NB4 (cell line): ENCODE measurements around the gene ARHGAP35.
A peak's percentile ranks its signal among the peaks of the same experiment; 100 is the strongest.

Experiments
- DNase-seq: peaks from one replicate; pipeline ENCODE4 v3.0.0; 2010; ENCODE audit warnings: low read depth
- H3K4me3 ChIP-seq: one replicate; pipeline ENCODE4 v1.5.1; 2011; ENCODE audit warnings: mild to moderate bottlenecking, low read depth, low read length, moderate library complexity
- MYC ChIP-seq: IDR thresholded peaks from 2 replicates; pipeline ENCODE4 v1.6.1; 2011; ENCODE audit warnings: low read depth, low read length
- POLR2A ChIP-seq: IDR thresholded peaks from 2 replicates; pipeline ENCODE4 v1.6.1; 2011; ENCODE audit warnings: mild to moderate bottlenecking; ENCODE audit not compliant: insufficient read length; ENCODE audit errors: extremely low read depth
- TF ChIP-seq, protein P1 (sequence below): IDR thresholded peaks from one replicate; pipeline ENCODE4 v1.5.1; 2012; ENCODE audit warnings: low read depth, low read length
- TF ChIP-seq, protein P2 (sequence below): IDR thresholded peaks from 2 replicates; pipeline ENCODE4 v1.6.1; 2011; ENCODE audit warnings: low read depth, low read length

ARHGAP35 gene

DNA sequence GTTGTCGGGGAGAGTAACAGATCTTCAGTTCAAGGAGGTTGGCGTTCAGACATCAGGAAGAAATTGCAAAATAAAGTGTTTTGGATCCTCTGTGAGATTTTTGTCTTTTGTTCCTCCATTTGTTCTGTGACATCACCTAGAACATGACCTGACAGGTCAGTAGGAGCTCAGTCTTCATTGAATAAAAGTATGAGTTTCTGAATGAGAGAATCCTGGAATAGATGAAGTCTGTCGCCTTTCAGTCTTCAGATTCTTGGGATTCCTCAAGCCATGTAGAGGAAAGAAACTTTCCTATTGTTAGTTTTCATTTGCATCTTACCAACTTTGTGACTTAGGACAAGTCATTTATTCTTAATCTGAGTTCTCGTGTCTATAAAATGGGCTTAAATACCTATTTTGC is 14.4 kb downstream of the ARHGAP35 start:
- TF ChIP-seq, protein P1, sequence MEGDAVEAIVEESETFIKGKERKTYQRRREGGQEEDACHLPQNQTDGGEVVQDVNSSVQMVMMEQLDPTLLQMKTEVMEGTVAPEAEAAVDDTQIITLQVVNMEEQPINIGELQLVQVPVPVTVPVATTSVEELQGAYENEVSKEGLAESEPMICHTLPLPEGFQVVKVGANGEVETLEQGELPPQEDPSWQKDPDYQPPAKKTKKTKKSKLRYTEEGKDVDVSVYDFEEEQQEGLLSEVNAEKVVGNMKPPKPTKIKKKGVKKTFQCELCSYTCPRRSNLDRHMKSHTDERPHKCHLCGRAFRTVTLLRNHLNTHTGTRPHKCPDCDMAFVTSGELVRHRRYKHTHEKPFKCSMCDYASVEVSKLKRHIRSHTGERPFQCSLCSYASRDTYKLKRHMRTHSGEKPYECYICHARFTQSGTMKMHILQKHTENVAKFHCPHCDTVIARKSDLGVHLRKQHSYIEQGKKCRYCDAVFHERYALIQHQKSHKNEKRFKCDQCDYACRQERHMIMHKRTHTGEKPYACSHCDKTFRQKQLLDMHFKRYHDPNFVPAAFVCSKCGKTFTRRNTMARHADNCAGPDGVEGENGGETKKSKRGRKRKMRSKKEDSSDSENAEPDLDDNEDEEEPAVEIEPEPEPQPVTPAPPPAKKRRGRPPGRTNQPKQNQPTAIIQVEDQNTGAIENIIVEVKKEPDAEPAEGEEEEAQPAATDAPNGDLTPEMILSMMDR, result no peak
- TF ChIP-seq, protein P2, sequence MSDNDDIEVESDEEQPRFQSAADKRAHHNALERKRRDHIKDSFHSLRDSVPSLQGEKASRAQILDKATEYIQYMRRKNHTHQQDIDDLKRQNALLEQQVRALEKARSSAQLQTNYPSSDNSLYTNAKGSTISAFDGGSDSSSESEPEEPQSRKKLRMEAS, result no peak
- TF ChIP-seq POLR2A (no peak), MYC (no peak)
- no peak overlapping the region for H3K4me3 ChIP-seq
- DNase-seq, result no peak

DNA sequence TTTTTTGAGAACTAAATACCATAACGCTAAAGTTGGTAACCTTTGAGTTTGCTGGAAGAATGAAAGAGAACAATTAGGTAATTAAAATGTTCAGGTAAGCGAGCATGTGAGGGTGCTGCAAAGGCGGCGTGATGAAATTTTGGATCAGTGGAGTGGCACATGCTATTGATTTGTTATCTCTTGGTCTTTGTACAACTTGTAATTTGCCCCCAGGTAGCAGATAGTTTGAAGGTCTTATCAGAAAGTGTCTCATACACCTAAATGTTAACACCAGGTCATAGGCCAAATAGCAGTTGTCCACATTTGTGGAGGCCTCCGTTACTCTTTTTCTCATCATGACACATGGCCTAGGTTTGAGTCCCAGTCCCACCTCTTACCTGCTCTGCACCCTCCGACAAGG is 14.9 kb downstream of the ARHGAP35 start:
- DNase-seq, result no peak
- TF ChIP-seq MYC (no peak), POLR2A (no peak)
- TF ChIP-seq, protein P1, result no peak
- TF ChIP-seq, protein P2, result no peak
- no peak overlapping the region for H3K4me3 ChIP-seq

DNA sequence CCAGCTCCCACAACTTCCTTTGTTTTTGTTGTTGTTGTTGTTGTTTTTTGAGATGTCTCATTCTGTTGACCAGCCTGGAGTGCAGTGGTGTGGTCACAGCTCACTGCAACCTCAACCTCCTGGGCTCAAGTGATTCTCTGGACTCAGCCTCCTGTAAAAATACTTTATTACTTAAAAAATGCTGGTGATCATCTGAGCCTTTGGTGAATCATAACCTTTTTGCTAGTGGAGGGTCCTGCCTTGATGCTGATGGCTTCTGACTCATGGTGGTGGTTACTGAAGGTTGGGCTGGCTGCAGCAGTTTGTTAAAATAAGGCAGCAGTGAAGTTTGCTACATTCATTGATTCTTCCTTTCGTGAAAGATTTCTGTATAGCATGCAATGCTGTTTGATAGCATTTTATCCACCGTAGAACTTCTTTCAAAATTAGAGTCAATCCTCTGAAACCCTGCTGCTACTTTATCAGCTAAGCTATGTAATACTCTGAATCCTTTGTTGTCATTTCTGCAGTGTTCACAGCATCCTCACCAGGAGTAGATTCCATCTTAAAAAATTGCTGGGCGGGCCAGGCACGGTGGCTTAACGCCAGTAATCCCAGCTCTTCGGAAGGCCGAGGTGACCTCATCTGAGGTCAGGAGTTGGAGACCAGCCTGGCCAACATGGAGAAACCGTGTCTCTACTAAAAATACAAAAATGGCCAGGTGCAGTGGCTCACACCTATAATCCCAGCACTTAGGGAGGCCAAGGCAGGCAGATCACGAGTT is 18.0 kb downstream of the ARHGAP35 start:
- peak; percentile 62 for DNase-seq
- TF ChIP-seq, protein P2, result no peak
- TF ChIP-seq MYC (no peak), POLR2A (no peak)
- TF ChIP-seq, protein P1, result no peak
- no peak overlapping the region for H3K4me3 ChIP-seq

DNA sequence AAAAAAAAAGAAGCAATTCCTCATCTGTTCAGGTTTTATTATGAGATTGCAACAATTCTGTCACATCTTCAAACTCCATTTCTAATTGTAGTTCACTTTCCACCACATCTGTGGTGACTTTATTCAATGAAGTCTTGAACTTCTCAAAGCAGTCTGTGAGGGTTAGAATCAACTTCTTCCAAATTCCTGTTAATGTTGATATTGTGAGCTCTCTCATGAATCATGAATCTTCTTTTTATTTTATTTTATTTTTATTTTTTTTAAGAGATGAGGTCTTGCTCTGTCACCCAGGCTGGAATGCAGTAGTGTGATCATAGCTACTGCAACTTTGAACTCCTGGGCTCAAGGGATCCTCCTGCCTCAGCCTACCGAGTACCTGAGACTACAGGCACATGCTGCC is 19.6 kb downstream of the ARHGAP35 start:
- no peak for DNase-seq
- TF ChIP-seq POLR2A (no peak), MYC (no peak)
- TF ChIP-seq, protein P2, result no peak
- TF ChIP-seq, protein P1, result no peak
- no peak overlapping the region for H3K4me3 ChIP-seq

DNA sequence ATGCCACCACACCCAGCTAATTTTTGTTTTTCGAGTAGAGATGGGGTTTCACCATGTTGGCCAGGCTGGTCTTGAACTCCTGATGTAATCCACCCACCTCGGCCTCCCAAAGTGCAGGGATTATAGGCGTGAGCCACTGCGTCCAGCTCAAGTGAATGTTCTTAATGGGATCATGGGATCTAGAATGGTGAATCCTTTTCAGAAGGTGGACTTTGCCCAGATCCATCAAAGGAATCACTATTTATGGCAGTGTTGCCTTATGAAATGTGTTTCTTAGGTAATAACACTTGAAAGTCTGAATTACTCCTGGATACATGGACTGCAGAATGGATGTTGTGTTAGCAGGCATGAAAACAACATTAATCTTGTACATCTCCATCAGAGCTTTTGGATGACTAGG is 20.3 kb downstream of the ARHGAP35 start:
- DNase-seq, result no peak
- TF ChIP-seq, protein P2, result no peak
- TF ChIP-seq MYC (no peak), POLR2A (no peak)
- TF ChIP-seq, protein P1, result no peak

More for the DNA sequence above, 20.3 kb downstream of the ARHGAP35 start:
- H3K4me3 ChIP-seq, result no peak overlapping the region
